Neural progenitor cell (in vitro differentiated cells): ENCODE data around the gene ZBTB46. TPM values are rescaled to one million over a fixed set of nuclear protein-coding genes. Genes with fewer than 3 reads are reported as not detected.

Experiments used
- DNase-seq: peaks from one replicate; pipeline ENCODE4 v3.0.0-alpha.2; 2016; ENCODE audit warnings: low spot score
- H2AFZ ChIP-seq: fragments of 200-600 bp; sonication (generic); replicated peaks from 2 replicates; pipeline ENCODE4 v1.6.1; 2016; ENCODE audit warnings: antibody characterized with exemption
- H3F3A ChIP-seq: fragments of 200-600 bp; sonication (generic); 2 replicates; pipeline ENCODE4 v1.6.1; 2016; ENCODE audit warnings: antibody characterized with exemption, low read depth
- H3K27ac ChIP-seq: fragments of 200-600 bp; sonication (generic); 2 replicates; pipeline ENCODE4 v1.5.1; 2016; ENCODE audit warnings: mild to moderate bottlenecking
- H3K27me3 ChIP-seq: fragments of 200-600 bp; sonication (generic); 2 replicates; pipeline ENCODE4 v1.6.1; 2016; ENCODE audit warnings: mild to moderate bottlenecking, moderate library complexity
- H3K36me3 ChIP-seq: fragments of 200-600 bp; sonication (generic); 2 replicates; pipeline ENCODE4 v1.5.1; 2016
- H3K4me1 ChIP-seq: fragments of 200-600 bp; sonication (generic); 2 replicates; pipeline ENCODE4 v1.6.1; 2016; ENCODE audit warnings: mixed run types
- H3K4me2 ChIP-seq: fragments of 200-600 bp; sonication (generic); 2 replicates; pipeline ENCODE4 v1.6.1; 2016
- H3K4me3 ChIP-seq: fragments of 200-600 bp; sonication (generic); 2 replicates; pipeline ENCODE4 v1.5.1; 2016
- H3K79me2 ChIP-seq: fragments of 200-600 bp; sonication (generic); 2 replicates; pipeline ENCODE4 v1.6.1; 2016; ENCODE audit warnings: low read depth
- H3K9ac ChIP-seq: fragments of 200-600 bp; sonication (generic); 2 replicates; pipeline ENCODE4 v1.6.1; 2016
- H3K9me3 ChIP-seq: fragments of 200-600 bp; sonication (generic); 2 replicates; pipeline ENCODE4 v1.5.1; 2016; ENCODE audit warnings: low read depth
- H4K20me1 ChIP-seq: fragments of 200-600 bp; sonication (generic); 2 replicates; pipeline ENCODE4 v1.6.1; 2016; ENCODE audit warnings: low read depth
- H3K27ac Mint-ChIP-seq: 3 replicates; pipeline ENCODE4 v1.8.0; 2021; ENCODE audit warnings: mixed read lengths
- H3K27me3 Mint-ChIP-seq: 2 replicates; pipeline ENCODE4 v1.8.0; 2022; ENCODE audit warnings: low read depth, mild to moderate bottlenecking, inconsistent platforms, moderate library complexity, mixed read lengths; ENCODE audit not compliant: insufficient read depth
- H3K36me3 Mint-ChIP-seq: 3 replicates; pipeline ENCODE4 v1.8.0; 2021; ENCODE audit warnings: mixed read lengths
- H3K4me1 Mint-ChIP-seq: 3 replicates; pipeline ENCODE4 v1.8.0; 2021; ENCODE audit warnings: mixed read lengths
- H3K4me3 Mint-ChIP-seq: 3 replicates; pipeline ENCODE4 v1.8.0; 2021; ENCODE audit warnings: mild to moderate bottlenecking, moderate library complexity, mixed read lengths
- H3K9me3 Mint-ChIP-seq: 3 replicates; pipeline ENCODE4 v1.8.0; 2020; ENCODE audit warnings: mixed read lengths
- EZH2 ChIP-seq: fragments of 200-600 bp; sonication (generic); IDR thresholded peaks from 2 replicates; pipeline ENCODE4 v1.6.1; 2017; ENCODE audit warnings: antibody characterized with exemption, mild to moderate bottlenecking, moderate library complexity
- EZH2phosphoT487 ChIP-seq: fragments of 200-600 bp; sonication (generic); IDR thresholded peaks from 2 replicates; pipeline ENCODE4 v1.6.1; 2017; ENCODE audit warnings: antibody characterized with exemption
- total RNA-seq: library from RNA; depleted of rRNA; stranded (reverse); fragments of >200 nt; gene quantifications from 2 replicates; pipeline ENCODE4 v1.2.3, GENCODE V29; 2015; ENCODE audit warnings: low replicate concordance
- TF ChIP-seq, protein P1 (sequence below): fragments of 200-600 bp; sonication (generic); IDR thresholded peaks from 2 replicates; pipeline ENCODE4 v1.5.1; 2017; ENCODE audit warnings: antibody characterized with exemption, mild to moderate bottlenecking

ZBTB46 gene
- total RNA-seq, 1 donor from 2014 or later = 8.1 TPM

DNA sequence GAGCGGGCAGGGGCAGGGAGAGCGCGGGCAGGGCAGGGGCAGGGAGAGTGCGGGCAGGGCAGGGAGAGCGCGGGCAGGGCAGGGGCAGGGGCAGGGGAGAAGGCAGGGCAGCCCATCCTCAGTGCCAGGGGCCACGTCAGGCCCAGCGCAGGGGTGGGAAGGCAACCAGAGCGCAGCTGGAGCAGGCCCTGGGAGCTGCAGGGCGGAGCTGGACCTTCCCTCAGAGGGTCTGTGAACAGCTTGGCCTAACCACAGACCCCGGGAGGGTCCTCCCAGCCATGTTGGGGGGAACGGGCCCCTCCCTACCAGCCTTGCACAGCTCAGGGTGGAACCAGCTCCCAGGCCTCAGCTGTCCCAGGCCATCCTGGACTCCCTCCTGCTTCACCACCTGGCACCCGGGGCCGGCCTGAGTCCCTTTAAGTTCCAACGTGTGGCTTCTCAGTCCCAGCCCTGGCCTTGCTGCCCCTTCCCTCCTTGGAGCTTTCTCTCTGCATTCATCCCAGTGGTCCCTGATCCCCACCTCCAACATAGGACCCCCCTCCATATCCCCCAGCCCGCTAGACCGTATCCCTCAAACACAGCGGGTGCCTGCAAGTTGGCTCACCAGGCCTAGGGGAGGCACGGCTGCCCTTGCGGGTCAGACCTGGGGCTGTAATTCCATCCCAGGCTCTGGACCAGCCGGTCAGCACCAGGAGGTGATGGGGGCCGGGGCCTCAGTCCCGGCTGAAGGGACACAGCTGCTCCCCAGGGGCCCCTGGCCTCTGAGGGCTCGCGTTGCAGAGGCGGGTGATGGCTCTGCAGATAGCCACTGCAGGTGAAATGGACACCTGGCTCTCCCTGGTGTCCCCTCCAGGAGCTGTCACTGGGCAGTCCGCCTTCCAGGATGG is 5.6 kb upstream of the ZBTB46 start:
- peaks cover 21% of the 10 kb centered on the region for H3F3A ChIP-seq
- TF ChIP-seq EZH2phosphoT487 (no peak), EZH2 (no peak)
- TF ChIP-seq, protein P1, sequence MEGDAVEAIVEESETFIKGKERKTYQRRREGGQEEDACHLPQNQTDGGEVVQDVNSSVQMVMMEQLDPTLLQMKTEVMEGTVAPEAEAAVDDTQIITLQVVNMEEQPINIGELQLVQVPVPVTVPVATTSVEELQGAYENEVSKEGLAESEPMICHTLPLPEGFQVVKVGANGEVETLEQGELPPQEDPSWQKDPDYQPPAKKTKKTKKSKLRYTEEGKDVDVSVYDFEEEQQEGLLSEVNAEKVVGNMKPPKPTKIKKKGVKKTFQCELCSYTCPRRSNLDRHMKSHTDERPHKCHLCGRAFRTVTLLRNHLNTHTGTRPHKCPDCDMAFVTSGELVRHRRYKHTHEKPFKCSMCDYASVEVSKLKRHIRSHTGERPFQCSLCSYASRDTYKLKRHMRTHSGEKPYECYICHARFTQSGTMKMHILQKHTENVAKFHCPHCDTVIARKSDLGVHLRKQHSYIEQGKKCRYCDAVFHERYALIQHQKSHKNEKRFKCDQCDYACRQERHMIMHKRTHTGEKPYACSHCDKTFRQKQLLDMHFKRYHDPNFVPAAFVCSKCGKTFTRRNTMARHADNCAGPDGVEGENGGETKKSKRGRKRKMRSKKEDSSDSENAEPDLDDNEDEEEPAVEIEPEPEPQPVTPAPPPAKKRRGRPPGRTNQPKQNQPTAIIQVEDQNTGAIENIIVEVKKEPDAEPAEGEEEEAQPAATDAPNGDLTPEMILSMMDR = no peak
- H3K9me3 ChIP-seq = no peaks in the 10 kb centered on the region
- Mint-ChIP-seq H3K9me3 (no peaks in the 10 kb centered on the region), H3K4me3 (no peak overlapping the region), H3K36me3 (no peaks in the 10 kb centered on the region), H3K27ac (no peak overlapping the region), H3K4me1 (peaks cover 22% of the 10 kb centered on the region), H3K27me3 (peaks cover 16% of the 10 kb centered on the region)
- H3K79me2 ChIP-seq = no peaks in the 10 kb centered on the region
- DNase-seq = no peak
- peaks cover 26% of the 10 kb centered on the region for H3K27me3 ChIP-seq
- H3K36me3 ChIP-seq = no peaks in the 10 kb centered on the region
- H2AFZ ChIP-seq = no peak overlapping the region
- no peaks in the 10 kb centered on the region for H4K20me1 ChIP-seq
- no peak overlapping the region for H3K4me2 ChIP-seq
- no peak overlapping the region for H3K9ac ChIP-seq
- peaks cover 15% of the 10 kb centered on the region for H3K4me1 ChIP-seq
- H3K4me3 ChIP-seq = no peak overlapping the region
- no peak overlapping the region for H3K27ac ChIP-seq

DNA sequence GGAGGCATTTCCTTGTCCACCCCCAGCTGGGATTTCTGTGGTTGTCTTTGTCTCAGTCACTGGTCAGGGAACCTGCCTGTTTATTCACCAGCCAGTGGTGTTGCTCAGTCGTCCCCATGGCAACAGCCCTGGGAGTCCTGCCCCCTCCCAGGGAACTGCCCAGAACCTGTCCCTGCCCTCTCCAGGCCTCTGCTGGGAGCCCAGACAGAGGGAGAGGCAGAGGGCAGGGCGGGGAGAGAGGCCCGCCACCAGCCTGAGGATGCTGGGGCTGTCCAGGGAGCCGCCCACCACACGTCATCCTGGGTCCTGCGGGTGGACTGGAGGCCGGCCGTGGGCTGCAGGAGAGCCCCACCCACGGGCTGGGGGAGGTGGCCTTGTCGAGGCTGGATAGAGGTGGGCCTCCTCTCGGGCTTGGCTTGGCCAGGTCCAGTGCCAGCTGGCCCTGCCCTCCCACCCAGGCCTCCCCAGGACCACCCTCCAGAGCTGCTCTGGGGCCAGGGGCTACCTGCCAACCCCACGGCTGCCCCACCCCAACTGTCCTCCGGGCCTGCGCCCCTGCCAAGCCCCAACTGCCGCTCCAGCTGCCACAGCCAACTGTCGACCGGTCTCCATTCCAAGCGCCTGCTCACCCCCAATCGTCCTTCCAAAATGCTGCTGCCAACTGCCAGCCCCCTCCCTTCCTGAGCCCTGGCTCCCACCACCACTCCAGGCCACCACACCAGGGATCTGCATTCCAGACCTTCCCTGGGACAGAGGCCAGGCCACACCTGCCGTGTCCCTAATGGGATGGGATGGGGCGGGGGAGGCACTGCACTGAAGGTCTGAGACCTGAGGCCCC is 4.2 kb upstream of the ZBTB46 start:
- peaks cover 13% of the 10 kb centered on the region for H3K27me3 Mint-ChIP-seq
- no peak for TF ChIP-seq EZH2
- TF ChIP-seq, protein P1 = no peak
- TF ChIP-seq EZH2phosphoT487 = no peak
- peak overlapping the region; percentile 60 for H3K4me2 ChIP-seq
- H4K20me1 ChIP-seq = no peaks in the 10 kb centered on the region
- H3K9ac ChIP-seq = no peak overlapping the region
- no peak overlapping the region for H2AFZ ChIP-seq
- H3K27ac ChIP-seq = no peak overlapping the region
- H3F3A ChIP-seq = peaks cover 22% of the 10 kb centered on the region
- H3K4me1 ChIP-seq = peaks cover 15% of the 10 kb centered on the region
- no peaks in the 10 kb centered on the region for H3K79me2 ChIP-seq
- H3K9me3 Mint-ChIP-seq = no peaks in the 10 kb centered on the region
- peaks cover 19% of the 10 kb centered on the region for H3K4me1 Mint-ChIP-seq
- H3K4me3 Mint-ChIP-seq = peak overlapping the region; percentile 48
- peaks cover 34% of the 10 kb centered on the region for H3K27me3 ChIP-seq
- peak; percentile 98 for DNase-seq
- H3K27ac Mint-ChIP-seq = peak overlapping the region; percentile 76
- no peaks in the 10 kb centered on the region for H3K36me3 Mint-ChIP-seq
- no peaks in the 10 kb centered on the region for H3K9me3 ChIP-seq
- no peak overlapping the region for H3K4me3 ChIP-seq
- no peaks in the 10 kb centered on the region for H3K36me3 ChIP-seq

DNA sequence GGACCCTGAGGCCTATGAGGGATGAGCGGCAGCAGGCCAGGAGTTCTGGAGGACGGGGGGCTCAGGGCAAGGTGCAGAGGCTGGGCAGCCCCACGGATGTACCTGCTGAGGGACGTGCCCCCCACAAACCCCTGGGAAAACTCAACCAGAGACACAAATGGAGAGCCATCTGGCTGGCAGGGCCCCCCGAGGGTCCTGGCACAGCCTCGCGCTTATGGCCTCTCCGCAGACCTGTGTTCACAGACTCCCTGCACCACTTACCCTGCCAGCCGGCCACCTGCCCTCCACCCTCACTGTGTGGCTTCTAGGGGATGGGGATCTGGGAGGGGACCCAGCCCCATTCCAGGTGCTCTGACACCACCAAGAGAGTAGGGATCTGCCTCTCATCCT is 3.4 kb upstream of the ZBTB46 start:
- Histone ChIP-seq H3K27me3 (peaks cover 41% of the 10 kb centered on the region), H3K4me2 (peak overlapping the region; percentile 43), H3F3A (peaks cover 29% of the 10 kb centered on the region), H3K36me3 (no peaks in the 10 kb centered on the region), H3K4me3 (no peak overlapping the region), H3K9me3 (no peaks in the 10 kb centered on the region), H3K79me2 (no peaks in the 10 kb centered on the region), H2AFZ (no peak overlapping the region), H3K9ac (no peak overlapping the region), H4K20me1 (peaks cover 6% of the 10 kb centered on the region), H3K27ac (no peak overlapping the region), H3K4me1 (peaks cover 21% of the 10 kb centered on the region)
- Mint-ChIP-seq H3K9me3 (no peaks in the 10 kb centered on the region), H3K36me3 (no peaks in the 10 kb centered on the region), H3K4me3 (peak overlapping the region; percentile 48), H3K4me1 (peaks cover 25% of the 10 kb centered on the region), H3K27me3 (peaks cover 20% of the 10 kb centered on the region), H3K27ac (peak overlapping the region; percentile 46)
- no peak for TF ChIP-seq EZH2
- no peak for TF ChIP-seq EZH2phosphoT487
- TF ChIP-seq, protein P1 = no peak
- DNase-seq = no peak
